GM18498 (cell line): ENCODE data around the gene PRKAR2B.
"Not testable (repeated sequence)": the region's sequence is repeated elsewhere in the genome, so short reads cannot be mapped to it uniquely, and the experiment has no call there.

Experiments
- ATAC-seq: cut with Tn5 transposase; IDR thresholded peaks from one replicate; pipeline ENCODE4 v1.9.1; 2021; ENCODE audit warnings: mild to moderate bottlenecking, moderate library complexity; ENCODE audit not compliant: unreplicated experiment

The PRKAR2B gene

GRCh38 chr7:107076781-107077698 is 32.5 kb downstream of the PRKAR2B start:
- ATAC-seq = no peak

- ATAC-seq = no peak
These were observed 33.4 kb downstream of the PRKAR2B start for GRCh38 chr7:107077699-107078516.

GRCh38 chr7:107078517-107078966 is 34.0 kb downstream of the PRKAR2B start:
- ATAC-seq = no peak

GRCh38 chr7:107079212-107079940 is 34.9 kb downstream of the PRKAR2B start:
- no peak for ATAC-seq

DNA sequence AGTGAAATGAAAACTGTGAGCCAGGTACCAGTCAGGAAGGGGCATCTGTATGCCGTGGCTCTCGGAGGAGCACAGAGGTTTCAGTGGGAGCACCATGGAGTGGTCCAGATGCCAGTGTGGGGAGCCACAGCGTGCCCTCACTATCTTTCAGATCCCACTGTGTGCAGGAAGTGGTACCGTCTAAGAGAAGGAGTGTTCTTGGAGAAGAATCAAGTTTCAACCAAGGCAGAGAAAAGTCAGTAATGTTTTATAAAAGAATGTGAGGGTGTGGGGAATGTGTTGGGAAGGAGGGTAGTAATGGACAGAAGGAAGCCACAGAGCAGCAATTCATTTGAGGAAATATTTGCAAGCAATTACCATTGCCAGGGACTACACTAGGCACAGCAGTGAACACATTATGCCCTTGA is 35.6 kb downstream of the PRKAR2B start:
- no peak for ATAC-seq

DNA sequence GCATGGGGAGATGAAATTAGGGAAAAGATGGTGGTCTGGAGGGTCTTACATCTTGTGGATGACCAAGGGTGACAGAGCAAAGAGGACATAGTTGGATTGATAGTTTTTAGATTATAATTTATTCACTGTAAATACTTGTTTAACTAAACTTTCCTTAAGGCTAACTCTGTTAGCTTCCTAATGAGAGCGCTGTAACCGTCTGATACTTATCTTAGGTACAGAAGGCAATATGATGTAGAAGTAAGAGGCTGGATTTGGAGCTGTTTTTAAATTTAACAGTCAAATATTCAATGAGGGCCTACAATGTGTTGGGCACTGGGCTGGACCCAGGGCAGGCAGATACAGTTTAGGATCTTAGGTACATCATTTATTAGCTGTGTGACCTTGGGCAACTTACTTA is 36.0 kb downstream of the PRKAR2B start:
- no peak for ATAC-seq

GRCh38 chr7:107085180-107085579 is 40.7 kb downstream of the PRKAR2B start:
- ATAC-seq = no peak

- no peak for ATAC-seq
These were observed 45.1 kb downstream of the PRKAR2B start for GRCh38 chr7:107089627-107090026.

DNA sequence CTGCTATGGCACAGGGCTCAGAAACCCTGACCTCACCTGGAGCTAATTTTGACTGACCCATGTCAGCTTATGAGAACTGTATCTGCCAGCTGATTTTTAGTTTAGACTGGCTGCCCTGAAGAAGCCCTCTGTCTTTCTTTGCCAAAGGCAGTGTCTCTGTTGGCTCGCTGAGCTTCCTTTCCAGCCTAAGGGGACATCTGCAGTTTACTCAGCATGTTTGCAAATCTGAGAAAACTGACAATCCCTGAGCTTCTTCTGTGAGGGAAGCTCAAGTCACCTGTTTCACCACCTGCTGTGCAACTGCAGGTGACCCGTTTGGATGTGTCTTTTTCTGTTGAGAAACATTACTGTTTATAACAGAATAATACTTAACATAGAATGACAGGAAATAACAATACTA is 46.0 kb downstream of the PRKAR2B start:
- no peak for ATAC-seq

DNA sequence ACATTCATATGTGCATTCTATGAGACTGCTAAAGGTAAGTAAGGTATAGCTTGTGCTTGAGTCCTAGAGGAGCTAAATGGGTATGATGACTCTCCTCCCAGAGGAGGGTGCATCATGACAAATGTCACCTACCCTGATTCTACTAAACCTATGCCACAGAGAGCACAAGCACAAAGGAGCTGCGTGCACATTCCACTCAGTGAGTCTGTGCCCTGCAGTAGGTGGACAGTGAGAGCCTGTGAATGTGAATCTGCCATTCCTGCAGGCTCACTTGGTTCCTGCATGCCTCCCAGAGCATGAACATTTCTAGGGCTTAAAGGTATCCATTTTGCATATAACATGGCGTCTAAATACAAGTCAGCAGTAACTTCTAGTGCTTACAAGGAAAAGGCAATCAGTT is 46.8 kb downstream of the PRKAR2B start:
- no peak for ATAC-seq

DNA sequence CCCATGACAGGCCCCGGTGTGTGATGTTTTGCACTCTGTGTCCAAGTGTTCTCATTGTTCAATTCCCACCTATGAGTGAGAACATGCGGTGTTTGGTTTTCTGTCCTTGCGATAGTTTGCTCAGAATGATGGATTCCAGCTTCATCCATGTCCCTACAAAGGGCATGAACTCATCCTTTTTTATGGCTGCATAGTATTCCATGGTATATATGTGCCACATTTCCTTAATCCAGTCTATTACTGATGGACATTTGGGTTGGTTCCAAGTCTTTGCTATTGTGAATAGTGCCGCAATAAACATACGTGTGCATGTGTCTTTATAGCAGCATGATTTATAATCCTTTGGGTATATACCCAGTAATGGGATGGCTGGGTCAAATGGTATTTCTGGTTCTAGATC is 49.2 kb downstream of the PRKAR2B start:
- ATAC-seq = not testable (repeated sequence)

- not testable (repeated sequence) for ATAC-seq
These were observed 54.6 kb downstream of the PRKAR2B start for GRCh38 chr7:107099154-107099553.

DNA sequence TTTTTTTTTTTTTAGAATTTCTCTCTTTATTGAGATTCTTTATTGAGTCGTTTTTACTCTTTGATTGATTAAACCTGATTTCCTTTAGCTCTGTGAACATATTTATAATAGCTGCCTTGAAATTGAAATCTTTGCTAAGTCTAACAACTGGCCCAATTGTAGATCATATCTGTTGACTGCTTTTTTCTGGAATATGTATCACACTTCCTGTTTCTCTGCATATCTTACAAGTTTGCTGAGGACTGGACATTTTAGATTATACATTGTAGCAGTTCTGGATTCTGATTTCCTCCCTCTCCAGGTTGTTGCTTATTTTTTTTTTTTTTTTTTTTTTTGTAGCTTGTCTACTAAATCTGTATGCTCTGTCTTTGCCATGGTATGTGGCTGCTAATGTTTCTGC is 56.3 kb downstream of the PRKAR2B start:
- no peak for ATAC-seq

DNA sequence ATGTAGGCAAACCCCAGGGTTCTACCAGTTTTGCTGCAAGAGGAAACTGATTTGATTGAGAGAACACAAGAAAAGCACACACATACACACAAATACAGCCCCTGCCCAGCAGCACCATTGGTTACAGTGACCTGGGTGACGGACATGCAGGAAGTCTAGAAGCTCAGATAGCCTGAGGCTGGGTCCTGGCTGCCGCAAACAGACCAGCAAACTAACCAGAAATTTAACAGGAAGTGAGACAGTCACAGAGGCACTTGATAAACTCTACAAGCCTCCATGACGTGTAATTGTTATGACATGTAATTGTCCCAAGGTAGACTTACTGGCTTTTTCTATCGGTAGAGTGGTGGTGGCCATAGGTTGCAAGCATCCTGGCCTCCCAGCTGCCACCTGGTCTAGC is 58.9 kb downstream of the PRKAR2B start:
- no peak for ATAC-seq

GRCh38 chr7:107104801-107105200 is 60.3 kb downstream of the PRKAR2B start:
- ATAC-seq = no peak

GRCh38 chr7:107105591-107106245 is 61.2 kb downstream of the PRKAR2B start:
- no peak for ATAC-seq

DNA sequence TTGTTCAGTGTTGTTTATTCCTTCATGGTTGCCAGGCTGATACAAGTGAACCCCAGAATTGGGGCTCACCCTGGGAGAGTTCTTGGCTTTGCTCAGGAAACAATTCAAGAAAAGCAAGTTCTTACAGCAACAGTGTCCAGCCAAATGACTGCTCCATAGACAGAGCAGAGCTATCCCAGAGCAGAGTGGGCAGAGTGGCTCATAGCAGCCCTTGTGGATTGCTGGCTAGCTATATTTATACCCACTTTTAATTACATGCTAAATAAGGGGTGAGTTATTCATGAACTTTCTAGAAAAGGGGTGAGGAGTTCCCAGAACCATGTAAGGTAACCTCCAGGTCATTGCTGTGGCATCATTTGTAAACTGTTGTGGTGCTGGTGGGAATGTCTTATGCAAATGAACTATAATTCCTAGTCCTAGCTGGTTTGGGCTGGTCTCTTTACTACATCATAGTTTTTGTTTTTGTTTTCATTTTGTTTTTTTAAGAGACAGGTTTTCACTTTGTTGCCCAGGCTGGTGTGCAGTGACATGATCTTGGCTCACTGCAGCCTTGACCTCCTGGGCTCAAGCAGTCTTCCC is 64.4 kb downstream of the PRKAR2B start:
- no peak for ATAC-seq

DNA sequence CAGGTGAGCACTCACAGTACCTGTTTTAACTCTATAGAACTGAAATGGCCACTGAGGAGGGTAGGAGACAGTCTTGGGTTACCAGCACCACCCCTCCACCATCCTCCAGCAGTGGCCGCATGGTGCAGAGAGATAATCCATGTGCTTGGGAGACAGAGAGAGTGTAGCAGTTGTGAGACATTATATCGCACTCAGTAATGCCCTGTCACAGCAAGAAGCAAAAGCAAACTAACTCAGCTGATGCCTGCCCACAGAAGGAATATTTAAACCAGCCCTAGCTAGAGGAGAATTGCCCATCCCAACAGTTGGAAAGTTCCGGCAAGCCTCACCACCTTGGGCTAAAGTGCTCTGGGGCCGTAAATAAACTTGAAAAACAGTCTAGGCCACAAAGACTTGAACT is 65.5 kb downstream of the PRKAR2B start:
- ATAC-seq = no peak

DNA sequence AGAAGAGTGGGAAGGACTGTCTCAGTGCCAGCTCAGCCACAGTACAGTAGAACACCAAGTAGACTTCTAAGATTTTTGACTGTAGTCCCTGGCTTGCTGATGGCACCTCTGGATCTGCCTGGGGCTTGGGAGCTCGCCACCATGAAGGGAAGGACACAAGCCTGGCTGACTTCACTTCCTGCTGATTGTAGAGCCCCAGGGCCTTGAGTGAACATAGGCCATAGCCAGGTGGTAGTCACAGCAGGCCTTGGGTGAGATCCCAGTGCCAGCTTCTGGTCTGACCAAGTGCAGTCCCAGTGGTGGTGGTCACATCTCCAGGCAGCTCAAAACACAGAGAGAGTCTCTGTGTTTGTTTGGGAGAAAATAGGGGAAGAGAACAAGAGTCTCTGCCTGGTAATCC is 66.7 kb downstream of the PRKAR2B start:
- ATAC-seq = no peak

DNA sequence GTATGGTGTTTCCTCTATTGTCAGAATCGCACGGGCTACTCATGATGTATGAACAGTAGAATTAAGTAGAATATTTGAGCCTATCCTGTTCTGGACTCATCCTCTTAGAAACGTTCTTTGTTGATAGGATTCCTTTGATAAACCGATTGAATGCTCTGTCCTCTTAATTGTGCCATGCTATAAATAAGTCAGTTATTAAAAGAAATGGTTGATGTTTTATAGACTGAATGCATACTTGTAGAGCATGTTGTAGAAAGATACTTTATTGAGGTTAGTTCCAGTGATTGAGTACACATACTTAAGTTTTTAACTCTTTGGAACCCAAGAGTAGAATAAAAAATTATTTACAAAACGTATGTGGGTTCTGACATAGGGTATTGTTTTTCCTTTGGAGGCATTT is 69.4 kb downstream of the PRKAR2B start:
- no peak for ATAC-seq
